Mammary epithelial cell (primary cell): ENCODE measurements around the gene ASPHD2.

Source experiments
- CTCF ChIP-seq, 2 donors: IDR thresholded peaks in 1 of 2; conservative IDR thresholded peaks in 1 of 2; 2 replicates each; pipeline ENCODE4 v1.5.1; 2011 to 2012; ENCODE audit warnings: inconsistent platforms in 2 of 2, low read length in 2 of 2, mild to moderate bottlenecking in 2 of 2, control low read depth in 1 of 2, low read depth in 1 of 2; ENCODE audit not compliant: insufficient read depth in 1 of 2; ENCODE audit errors: extremely low read depth in 1 of 2
- EZH2 ChIP-seq: IDR thresholded peaks from 2 replicates; pipeline ENCODE4 v1.6.1; 2012; ENCODE audit warnings: low read length, inconsistent platforms, borderline replicate concordance

GRCh38 chr22:26380072-26380830, 48.8 kb upstream of the ASPHD2 start:
- no peak for TF ChIP-seq CTCF (conservative IDR thresholded peaks at IDR 0.05 in 1 of 2, IDR thresholded peaks at IDR 0.05 in 1 of 2; ENCODE audit: extremely low read depth in 1 of 2, insufficient read depth in 1 of 2, low read depth in 1 of 2, low read length in 2 of 2)
- TF ChIP-seq EZH2: no peak
